NCI-H1092 (cell line): ENCODE data around the gene CYP26B1.

Experiments
- DNase-seq: peaks from one replicate; lab custom pipeline; 2025; lab: John Stamatoyannopoulos, UW

The CYP26B1 gene

GRCh38 chr2:72082021-72082601 is 65.6 kb downstream of the CYP26B1 start:
- no peak for DNase-seq

- DNase-seq = no peak
Measured at GRCh38 chr2:72081451-72081850, 66.2 kb downstream of the CYP26B1 start.

GRCh38 chr2:72080286-72081145 is 67.1 kb downstream of the CYP26B1 start:
- DNase-seq = no peak
